ENCODE measurements around the gene HDLBP.

DNA sequence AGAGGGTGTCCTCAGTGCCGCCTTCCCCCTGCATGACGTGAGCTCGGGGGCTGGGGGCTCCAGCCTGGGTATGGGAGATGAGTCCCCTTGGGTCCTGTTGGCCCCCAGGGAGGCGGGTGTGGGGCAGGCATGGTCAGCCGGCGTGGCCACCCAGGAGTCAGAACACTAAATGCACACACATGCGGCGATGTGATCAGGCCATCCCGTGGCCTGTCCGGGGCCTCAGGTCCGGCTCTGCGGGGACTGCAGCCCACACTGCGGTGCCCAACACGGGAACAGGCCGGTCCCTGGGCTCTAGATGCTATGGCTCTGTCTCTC, 113.2 kb downstream of the HDLBP start:
- TF ChIP-seq, protein P1, sequence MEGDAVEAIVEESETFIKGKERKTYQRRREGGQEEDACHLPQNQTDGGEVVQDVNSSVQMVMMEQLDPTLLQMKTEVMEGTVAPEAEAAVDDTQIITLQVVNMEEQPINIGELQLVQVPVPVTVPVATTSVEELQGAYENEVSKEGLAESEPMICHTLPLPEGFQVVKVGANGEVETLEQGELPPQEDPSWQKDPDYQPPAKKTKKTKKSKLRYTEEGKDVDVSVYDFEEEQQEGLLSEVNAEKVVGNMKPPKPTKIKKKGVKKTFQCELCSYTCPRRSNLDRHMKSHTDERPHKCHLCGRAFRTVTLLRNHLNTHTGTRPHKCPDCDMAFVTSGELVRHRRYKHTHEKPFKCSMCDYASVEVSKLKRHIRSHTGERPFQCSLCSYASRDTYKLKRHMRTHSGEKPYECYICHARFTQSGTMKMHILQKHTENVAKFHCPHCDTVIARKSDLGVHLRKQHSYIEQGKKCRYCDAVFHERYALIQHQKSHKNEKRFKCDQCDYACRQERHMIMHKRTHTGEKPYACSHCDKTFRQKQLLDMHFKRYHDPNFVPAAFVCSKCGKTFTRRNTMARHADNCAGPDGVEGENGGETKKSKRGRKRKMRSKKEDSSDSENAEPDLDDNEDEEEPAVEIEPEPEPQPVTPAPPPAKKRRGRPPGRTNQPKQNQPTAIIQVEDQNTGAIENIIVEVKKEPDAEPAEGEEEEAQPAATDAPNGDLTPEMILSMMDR (IDR thresholded peaks at IDR 0.05) = no peak
- TF ChIP-seq POLR2A (IDR thresholded peaks at IDR 0.05) = no peak
